Fibroblast of peridontal ligament (primary cell): Measurements from ENCODE around the gene HACL1.
"Not testable (repeated sequence)": the region's sequence is repeated elsewhere in the genome, so short reads cannot be mapped to it uniquely, and the experiment has no call there.

Experiments used
- DNase-seq: peaks from one replicate; pipeline ENCODE4 v3.0.0-alpha.2; 2010; ENCODE audit errors: extremely low read depth

The HACL1 gene

GRCh38 chr3:15630646-15631350 lies 29.4 kb upstream of the HACL1 start:
- DNase-seq = peak; percentile 56

DNA sequence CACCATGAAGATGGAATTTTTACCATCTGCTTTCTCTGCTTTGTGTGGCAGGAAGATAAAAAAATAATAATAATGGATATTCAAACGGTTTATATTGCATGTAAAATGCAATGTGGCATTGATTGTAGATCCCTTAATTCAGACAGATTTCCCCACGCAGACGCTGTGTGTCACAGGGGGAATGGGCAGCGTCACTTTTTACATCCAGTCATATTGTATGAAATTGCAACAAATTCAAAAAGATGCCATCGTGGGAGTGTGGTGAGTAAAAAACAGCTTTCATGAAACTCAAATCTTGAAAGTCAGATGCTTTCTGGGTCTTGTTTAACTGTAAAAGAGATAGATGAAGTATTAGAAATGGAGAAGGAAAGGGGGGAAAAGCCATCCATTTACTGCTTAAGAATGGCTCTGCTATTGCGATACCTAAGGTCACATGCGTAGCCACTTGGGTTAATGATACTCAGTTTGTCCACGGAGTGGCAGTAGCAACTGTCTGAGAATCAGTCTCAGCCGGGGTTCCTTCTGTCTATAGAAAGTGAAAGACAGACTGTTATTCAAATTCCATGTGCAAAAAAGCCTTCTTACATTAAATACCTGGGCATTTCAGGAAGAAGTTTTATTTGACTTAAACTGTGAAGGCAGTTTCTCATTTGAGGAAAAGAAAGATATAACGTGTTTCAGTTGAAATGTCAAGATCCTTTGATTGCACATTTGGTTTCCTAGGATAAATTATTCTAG lies 28.7 kb upstream of the HACL1 start:
- DNase-seq = peak; percentile 92

DNA sequence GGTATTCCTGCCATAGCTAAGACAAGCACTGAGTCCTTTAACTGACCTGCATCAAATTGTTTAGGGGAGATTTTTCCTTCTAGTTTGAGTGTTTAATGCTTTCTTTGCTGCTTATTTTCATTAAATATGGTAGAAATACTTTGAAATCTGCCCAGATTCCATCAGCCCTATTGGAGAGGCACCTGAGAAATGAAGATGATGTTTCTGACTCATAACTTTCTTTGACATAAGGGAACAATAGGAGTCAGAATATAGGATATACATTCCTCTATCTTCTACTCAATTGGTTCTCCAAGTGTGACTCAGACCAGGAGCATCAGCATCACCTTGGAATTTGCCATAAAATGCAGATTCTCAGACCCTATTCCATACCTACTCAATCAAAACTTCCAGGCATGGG lies 27.6 kb upstream of the HACL1 start:
- no peak for DNase-seq

- DNase-seq = no peak
Measured at GRCh38 chr3:15623535-15624440, 22.4 kb upstream of the HACL1 start.

- not testable (repeated sequence) for DNase-seq
Measured at GRCh38 chr3:15619659-15620464, 18.5 kb upstream of the HACL1 start.

DNA sequence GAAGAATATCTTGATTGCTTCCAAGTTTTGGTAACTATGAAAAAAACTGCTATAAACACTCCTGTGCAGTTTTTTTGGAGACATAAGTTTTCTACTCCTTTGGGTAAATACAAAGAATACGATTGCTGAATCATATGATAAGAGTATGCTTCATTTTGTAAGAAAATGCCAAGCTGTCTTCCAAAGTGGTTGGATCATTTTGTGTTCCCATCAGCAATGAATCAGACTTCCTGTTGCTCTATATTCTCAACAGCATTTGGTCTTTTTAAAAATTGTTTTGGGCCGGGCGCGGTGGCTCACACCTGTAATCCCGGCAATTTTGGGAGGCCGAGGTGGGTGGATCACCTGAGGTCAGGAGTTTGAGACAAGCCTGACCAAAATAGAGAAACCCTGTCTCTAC lies 14.7 kb upstream of the HACL1 start:
- DNase-seq = peak; percentile 52

DNA sequence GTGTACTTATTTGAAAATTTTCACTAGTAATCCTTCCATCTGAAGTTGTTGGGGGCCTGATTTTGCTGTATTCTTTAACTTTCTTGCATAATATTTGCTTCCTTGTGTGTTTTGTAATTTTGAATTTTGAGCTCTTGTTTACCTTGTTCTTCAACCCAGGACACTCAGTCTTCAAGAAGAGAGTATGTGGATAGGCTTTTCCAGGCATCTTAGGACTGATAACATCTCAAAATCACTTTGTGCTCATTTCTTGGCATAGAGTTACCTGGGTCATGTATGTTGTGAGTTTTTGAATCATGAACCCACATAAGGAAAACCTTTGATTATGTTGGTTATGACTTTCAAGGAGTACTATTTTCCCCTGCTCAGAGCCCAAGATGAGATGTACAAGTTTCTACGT lies 13.6 kb upstream of the HACL1 start:
- DNase-seq = no peak

GRCh38 chr3:15612001-15612400 lies 10.6 kb upstream of the HACL1 start:
- no peak for DNase-seq

DNA sequence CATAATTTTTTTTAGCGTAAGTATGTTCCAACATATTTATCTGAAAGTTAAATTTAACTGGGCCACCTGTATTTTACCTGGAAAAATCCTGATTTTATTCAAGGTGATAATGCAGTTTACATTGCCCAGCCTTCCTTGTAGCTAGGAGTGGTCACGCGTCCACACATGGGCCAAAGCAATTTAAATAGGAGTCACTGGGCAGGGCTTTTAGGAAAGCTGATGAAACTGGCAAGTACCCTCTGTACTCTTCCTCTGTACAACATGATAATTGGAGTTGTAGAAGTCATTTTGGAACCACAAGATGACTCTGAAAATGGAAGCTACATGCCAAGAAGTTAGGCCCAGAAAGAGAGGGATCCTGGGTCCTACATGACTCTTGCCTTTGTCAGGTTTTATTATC lies 9.6 kb upstream of the HACL1 start:
- DNase-seq = no peak

GRCh38 chr3:15610082-15610759 lies 8.9 kb upstream of the HACL1 start:
- peak; percentile 74 for DNase-seq

DNA sequence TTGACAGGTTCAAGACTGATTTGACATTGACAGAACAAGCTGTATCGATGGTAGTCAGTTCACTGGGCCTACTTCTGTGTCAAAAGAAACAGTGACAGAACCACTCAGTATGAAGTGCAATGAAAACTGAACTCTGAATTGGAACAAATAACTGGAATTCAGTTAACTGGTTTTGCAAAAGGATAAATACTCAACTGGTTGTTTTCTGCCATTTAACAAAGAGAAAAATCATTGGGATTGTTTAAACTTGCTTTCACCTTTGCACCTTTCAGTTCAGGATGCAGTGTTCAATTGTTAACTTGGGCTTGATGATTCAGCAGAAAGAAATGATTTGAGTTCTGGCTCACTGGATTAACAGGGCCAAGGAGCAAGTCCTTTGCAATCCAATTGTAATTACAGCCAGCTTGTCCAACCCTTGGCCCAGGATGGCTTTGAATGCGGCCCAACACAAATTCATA lies 5.1 kb upstream of the HACL1 start:
- peak; percentile 72 for DNase-seq

GRCh38 chr3:15604584-15604983 lies 3.2 kb upstream of the HACL1 start:
- not testable (repeated sequence) for DNase-seq

GRCh38 chr3:15602816-15603215 lies 1.4 kb upstream of the HACL1 start:
- not testable (repeated sequence) for DNase-seq

DNA sequence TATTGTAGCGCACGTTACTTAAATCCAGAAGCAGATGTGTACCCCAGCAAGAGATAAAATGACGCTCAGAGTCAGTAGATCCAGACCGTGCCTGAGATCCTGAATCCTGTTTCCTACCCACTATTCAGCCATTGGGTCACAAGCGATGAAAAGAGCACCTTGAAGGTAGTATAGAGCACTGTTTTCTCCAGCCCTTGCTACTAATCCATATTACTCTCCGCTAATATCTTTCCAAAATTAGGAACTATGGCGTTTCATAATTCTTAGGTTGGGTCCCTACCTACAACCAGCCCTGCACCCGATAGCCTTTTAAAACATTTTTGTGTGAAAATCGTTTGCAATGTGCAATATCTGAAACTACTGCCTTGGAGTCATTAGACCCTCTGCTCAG lies 772 bp upstream of the HACL1 start:
- no peak for DNase-seq

DNA sequence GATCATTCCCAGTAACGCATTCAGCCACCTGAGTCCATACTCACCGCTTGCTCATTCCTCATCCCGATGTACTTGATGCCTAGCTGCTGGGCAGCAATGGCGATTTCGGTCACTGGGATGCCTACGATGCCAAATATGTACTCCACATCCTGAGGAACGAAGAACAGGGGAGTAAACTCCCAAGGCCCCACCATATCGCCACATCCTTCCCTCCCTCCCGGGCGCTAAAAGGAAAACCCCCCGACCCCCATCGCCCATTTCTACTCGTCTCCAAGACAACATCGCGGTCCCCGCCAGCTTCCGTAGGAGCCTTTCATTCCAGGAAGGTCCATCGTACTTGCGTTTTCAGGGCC lies 347 bp downstream of the HACL1 start:
- no peak for DNase-seq

DNA sequence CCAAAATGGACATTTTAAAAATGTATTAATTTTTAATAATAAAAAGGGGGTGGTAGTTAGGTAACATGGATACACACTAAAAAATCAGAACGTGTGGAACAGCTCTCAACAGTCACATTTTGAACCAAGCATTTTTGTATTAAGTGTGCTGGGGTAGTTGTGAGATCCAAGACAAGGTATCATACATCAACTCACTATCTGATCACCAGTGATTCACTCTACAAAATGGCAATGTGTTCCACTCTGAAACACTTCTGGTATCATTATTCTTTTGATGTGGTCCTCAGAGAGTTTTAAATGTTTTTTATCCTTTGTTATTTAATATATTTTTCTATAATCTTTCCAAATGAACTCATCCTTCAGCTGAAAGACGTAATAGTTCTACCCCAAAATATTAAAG lies 5.4 kb downstream of the HACL1 start:
- DNase-seq = no peak

DNA sequence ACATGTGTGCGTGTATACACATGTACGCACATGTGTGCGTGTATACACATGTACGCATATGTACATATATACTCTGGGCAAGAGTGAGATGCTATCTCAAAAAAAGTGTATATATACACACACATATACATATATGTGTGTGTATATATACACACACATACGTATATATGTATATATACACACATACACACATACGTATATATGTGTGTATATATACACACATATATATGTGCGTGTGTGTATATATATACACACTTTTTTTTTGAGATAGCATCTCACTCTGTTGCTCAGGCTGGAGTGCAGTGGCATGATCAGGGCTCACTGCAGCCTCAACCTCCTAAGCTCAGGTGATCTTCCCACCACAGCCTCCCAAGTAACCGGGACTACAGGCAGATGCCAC lies 8.4 kb downstream of the HACL1 start:
- no peak for DNase-seq

DNA sequence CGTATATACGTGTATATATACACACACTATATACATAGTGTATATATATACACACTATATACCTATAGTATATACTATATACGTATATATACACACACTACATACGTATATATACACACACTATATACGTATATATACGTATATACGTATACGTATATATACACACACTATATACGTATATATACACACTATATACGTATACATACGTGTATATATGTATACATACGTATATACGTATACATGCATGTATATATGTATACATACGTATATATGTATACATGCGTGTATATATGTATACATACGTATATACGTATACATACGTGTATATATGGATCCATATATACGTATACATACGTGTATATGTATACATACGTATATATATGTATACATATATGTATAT lies 9.4 kb downstream of the HACL1 start:
- no peak for DNase-seq

DNA sequence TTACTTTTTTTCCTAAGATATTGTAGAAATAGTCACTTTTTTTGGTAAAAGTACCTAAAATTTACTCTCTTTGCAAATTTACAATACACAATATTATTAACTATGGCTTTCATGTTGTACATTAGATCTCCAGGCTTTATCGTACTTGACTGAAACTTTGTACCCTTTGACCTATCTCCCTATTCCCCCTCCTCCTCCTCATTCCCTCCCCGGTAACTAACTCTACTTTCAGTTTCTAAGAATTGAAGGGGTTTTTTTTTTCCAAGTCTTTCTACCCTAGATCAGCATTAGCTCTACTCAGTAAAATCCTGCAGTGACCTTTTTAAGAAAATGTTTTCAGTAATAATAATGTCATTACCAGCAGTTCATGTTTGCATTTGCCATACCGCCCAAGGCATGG lies 10.1 kb downstream of the HACL1 start:
- no peak for DNase-seq

GRCh38 chr3:15585111-15585845 lies 16.1 kb downstream of the HACL1 start:
- DNase-seq = peak; percentile 69
